CD4-positive, alpha-beta T cell (primary cell): ENCODE results near the gene TRHDE. TPM values are rescaled to one million over a fixed set of nuclear protein-coding genes. Genes with fewer than 3 reads are reported as not detected.

Source experiments
- ATAC-seq: fragments of 200-7000 bp; cut with Tn5 transposase; one replicate; pipeline ENCODE4 v1.10.0; 2022; ENCODE audit warnings: mild to moderate bottlenecking; ENCODE audit not compliant: poor library complexity
- CTCF ChIA-PET: fragments of 350-600 bp; sonication (Branson Sonifier 250); formaldehyde crosslinking; loops from one replicate; lab custom pipeline; 2021; ENCODE audit warnings: antibody characterized with exemption, inconsistent platforms; lab: Charles Lee
- POLR2A ChIA-PET: fragments of 350-600 bp; sonication (Branson Sonifier 250); formaldehyde crosslinking; loops from one replicate; lab custom pipeline; 2021; ENCODE audit warnings: antibody characterized with exemption, inconsistent platforms; lab: Charles Lee
- DNase-seq, 14 experiments: peaks; one replicate each; pipeline ENCODE4 v3.0.0-alpha.2; 2013 to 2020; ENCODE audit warnings: mixed read lengths in 2 of 14
- H3K27ac ChIP-seq, 2 donors: one replicate each; pipeline versions ENCODE4 v1.5.1 to v1.7.0; 2013; ENCODE audit warnings: low read length in 2 of 2, low read depth in 1 of 2, mild to moderate bottlenecking in 1 of 2
- H3K27me3 ChIP-seq, 2 experiments: 1 replicate in 1 of 2; 2 replicates in 1 of 2; pipeline versions ENCODE4 v1.6.1 to v1.7.0; 2013; ENCODE audit warnings: low read length in 2 of 2, control low read depth in 1 of 2, mild to moderate bottlenecking in 1 of 2, moderate library complexity in 1 of 2; ENCODE audit not compliant: insufficient read depth in 2 of 2, control insufficient read depth in 1 of 2
- H3K36me3 ChIP-seq: one replicate; pipeline ENCODE4 v1.6.1; 2013; ENCODE audit warnings: low read length, control low read depth; ENCODE audit not compliant: insufficient read depth
- H3K4me1 ChIP-seq: one replicate; pipeline ENCODE4 v1.6.1; 2013; ENCODE audit warnings: low read length, control low read depth; ENCODE audit not compliant: insufficient read depth
- H3K4me3 ChIP-seq: one replicate; pipeline ENCODE4 v1.5.1; 2013; ENCODE audit warnings: mild to moderate bottlenecking, low read length, moderate library complexity
- H3K9me3 ChIP-seq, 2 experiments: 1 replicate in 1 of 2; 2 replicates in 1 of 2; pipeline versions ENCODE4 v1.6.1 to v1.7.0; 2013; ENCODE audit warnings: low read length in 2 of 2, mild to moderate bottlenecking in 2 of 2, control low read depth in 1 of 2, moderate library complexity in 1 of 2; ENCODE audit not compliant: control insufficient read depth in 1 of 2, insufficient read depth in 1 of 2
- H3K27ac Mint-ChIP-seq: one replicate; pipeline ENCODE4 v1.8.0; 2020; ENCODE audit warnings: mixed read lengths
- H3K27me3 Mint-ChIP-seq: one replicate; pipeline ENCODE4 v1.8.0; 2021; ENCODE audit warnings: mixed read lengths
- H3K36me3 Mint-ChIP-seq: one replicate; pipeline ENCODE4 v1.8.0; 2021; ENCODE audit warnings: low read depth, mixed read lengths
- H3K4me1 Mint-ChIP-seq: one replicate; pipeline ENCODE4 v1.8.0; 2021; ENCODE audit warnings: low read depth, mixed read lengths
- H3K4me3 Mint-ChIP-seq: one replicate; pipeline ENCODE4 v1.8.0; 2020; ENCODE audit warnings: mild to moderate bottlenecking, mixed read lengths
- H3K9me3 Mint-ChIP-seq: one replicate; pipeline ENCODE4 v1.8.0; 2020; ENCODE audit warnings: mixed read lengths
- intact Hi-C, 2 experiments: fragments of 100-400 bp; cut with DNase I in 1 of 2; cut with micrococcal nuclease in 1 of 2; formaldehyde crosslinking; loops; one replicate each; pipeline versions ENCODE4 v1.15.1 to v1.9.0; 2023 to 2025; cut with DNase I, micrococcal nuclease
- polyA plus RNA-seq, 2 donors: library from polyadenylated mRNA; unstranded; fragments of 120-200 nt; gene quantifications; one replicate each; pipeline ENCODE4 v1.2.1, GENCODE V29; 2013
- total RNA-seq, 174 experiments: library from RNA in 2 of 174; stranded (reverse) in 2 of 174; gene quantifications; one replicate each; pipeline ENCODE4 v1.2.3 and lab custom pipeline; 2021 to 2026
- TF ChIP-seq, protein P1 (sequence below): fragments of 200-600 bp; IDR thresholded peaks from one replicate; pipeline ENCODE4 v1.8.0; 2022; ENCODE audit warnings: antibody characterized with exemption, mild to moderate bottlenecking

The TRHDE gene, protein sequence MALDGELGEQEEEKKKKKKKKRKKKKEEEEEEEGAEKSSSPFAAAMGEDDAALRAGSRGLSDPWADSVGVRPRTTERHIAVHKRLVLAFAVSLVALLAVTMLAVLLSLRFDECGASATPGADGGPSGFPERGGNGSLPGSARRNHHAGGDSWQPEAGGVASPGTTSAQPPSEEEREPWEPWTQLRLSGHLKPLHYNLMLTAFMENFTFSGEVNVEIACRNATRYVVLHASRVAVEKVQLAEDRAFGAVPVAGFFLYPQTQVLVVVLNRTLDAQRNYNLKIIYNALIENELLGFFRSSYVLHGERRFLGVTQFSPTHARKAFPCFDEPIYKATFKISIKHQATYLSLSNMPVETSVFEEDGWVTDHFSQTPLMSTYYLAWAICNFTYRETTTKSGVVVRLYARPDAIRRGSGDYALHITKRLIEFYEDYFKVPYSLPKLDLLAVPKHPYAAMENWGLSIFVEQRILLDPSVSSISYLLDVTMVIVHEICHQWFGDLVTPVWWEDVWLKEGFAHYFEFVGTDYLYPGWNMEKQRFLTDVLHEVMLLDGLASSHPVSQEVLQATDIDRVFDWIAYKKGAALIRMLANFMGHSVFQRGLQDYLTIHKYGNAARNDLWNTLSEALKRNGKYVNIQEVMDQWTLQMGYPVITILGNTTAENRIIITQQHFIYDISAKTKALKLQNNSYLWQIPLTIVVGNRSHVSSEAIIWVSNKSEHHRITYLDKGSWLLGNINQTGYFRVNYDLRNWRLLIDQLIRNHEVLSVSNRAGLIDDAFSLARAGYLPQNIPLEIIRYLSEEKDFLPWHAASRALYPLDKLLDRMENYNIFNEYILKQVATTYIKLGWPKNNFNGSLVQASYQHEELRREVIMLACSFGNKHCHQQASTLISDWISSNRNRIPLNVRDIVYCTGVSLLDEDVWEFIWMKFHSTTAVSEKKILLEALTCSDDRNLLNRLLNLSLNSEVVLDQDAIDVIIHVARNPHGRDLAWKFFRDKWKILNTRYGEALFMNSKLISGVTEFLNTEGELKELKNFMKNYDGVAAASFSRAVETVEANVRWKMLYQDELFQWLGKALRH
- total RNA-seq (not detected), total RNA-seq (lab: John Stamatoyannopoulos, UW) (0 to 0.20 (median 0) reads per million in 172 experiments)
- not detected for polyA plus RNA-seq (2013, experiment 1 of 2)
- 0.01 TPM for polyA plus RNA-seq (2013, experiment 2 of 2)

DNA sequence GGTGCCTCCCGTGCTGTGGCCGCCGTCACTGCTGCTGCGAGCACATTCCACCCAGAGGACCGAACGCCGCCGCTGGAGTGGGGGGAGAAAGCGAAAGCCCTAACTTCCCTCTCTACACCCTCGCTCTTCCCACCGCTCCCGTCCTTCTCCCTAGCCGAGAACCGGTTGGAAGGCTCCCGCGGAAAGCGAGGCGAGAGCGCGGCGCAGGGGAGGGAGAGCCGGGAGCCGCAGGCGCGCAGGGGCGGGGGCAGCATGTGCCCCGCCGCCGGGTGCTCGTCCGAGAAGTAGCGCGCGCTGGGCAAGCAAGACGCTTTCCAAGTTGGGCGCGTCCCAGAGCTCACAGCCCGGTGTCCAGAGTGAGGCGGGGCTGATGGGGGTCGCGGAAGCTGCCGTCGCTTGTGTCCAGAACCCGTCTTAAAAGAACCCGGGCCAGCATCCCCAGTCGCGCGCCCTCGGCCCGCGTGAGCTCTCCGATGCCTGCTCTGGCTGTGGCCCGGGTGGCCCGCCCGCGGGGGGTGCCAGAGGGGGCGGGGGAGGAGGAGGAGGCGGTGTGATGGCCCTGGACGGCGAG lies at the start of gene TRHDE:
Gene TRHDE (plus strand): TSS at position 280 of the 571 bp plus-strand sequence. CDS start 274 bp downstream, at position 554.
- ChIA-PET POLR2A (no interaction called here), CTCF (no interaction called here)
- H3K9me3 Mint-ChIP-seq, result no peaks in the 10 kb centered on the region
- H3K4me3 Mint-ChIP-seq, result no peak within 1 kb of the TSS
- intact Hi-C loops, result no loop called here
- Histone ChIP-seq H3K36me3 (no peaks in the 10 kb centered on the region), H3K4me3 (no peak within 1 kb of the TSS), H3K27me3 (peaks cover 25 to 52% of the 10 kb centered on the region in 2 experiments), H3K4me1 (no peaks in the 10 kb centered on the region), H3K27ac (no peak within 1 kb of the TSS), H3K9me3 (peaks cover 0 to 25% of the 10 kb centered on the region in 2 experiments)
- ATAC-seq (no peak), DNase-seq (no peak)
- TF ChIP-seq, protein P1, sequence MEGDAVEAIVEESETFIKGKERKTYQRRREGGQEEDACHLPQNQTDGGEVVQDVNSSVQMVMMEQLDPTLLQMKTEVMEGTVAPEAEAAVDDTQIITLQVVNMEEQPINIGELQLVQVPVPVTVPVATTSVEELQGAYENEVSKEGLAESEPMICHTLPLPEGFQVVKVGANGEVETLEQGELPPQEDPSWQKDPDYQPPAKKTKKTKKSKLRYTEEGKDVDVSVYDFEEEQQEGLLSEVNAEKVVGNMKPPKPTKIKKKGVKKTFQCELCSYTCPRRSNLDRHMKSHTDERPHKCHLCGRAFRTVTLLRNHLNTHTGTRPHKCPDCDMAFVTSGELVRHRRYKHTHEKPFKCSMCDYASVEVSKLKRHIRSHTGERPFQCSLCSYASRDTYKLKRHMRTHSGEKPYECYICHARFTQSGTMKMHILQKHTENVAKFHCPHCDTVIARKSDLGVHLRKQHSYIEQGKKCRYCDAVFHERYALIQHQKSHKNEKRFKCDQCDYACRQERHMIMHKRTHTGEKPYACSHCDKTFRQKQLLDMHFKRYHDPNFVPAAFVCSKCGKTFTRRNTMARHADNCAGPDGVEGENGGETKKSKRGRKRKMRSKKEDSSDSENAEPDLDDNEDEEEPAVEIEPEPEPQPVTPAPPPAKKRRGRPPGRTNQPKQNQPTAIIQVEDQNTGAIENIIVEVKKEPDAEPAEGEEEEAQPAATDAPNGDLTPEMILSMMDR, result no peak
- H3K36me3 Mint-ChIP-seq, result no peaks in the 10 kb centered on the region
- H3K4me1 Mint-ChIP-seq, result no peaks in the 10 kb centered on the region
- H3K27me3 Mint-ChIP-seq, result peaks cover 64% of the 10 kb centered on the region
- H3K27ac Mint-ChIP-seq, result no peak within 1 kb of the TSS

DNA sequence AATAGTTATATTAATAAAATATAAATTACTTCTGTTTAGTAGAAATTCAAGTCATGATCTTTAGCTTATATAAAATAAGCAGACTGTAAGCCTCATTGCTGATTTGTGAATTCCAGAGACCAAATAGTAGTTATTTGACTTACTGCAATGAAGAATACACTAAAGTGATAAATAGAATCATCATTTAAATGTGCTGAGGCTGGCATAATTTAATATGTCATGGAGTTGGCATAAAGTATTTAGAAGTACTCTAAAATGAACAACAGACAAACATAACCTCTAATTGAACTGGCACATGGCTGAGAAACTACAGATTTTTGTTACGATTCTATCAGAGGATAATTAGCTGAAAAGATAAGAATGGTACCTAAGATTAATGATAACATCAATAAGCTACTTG lies 45.7 kb upstream of the TRHDE start:
- no peaks in the 10 kb centered on the region for H3K4me1 ChIP-seq
- Mint-ChIP-seq H3K9me3 (no peaks in the 10 kb centered on the region), H3K27ac (no peak overlapping the region), H3K27me3 (no peaks in the 10 kb centered on the region), H3K4me1 (no peaks in the 10 kb centered on the region), H3K36me3 (no peaks in the 10 kb centered on the region), H3K4me3 (no peak overlapping the region)
- intact Hi-C loops, result no loop called here
- no peaks in the 10 kb centered on the region for H3K36me3 ChIP-seq
- ChIA-PET CTCF (no interaction called here), POLR2A (no interaction called here)
- H3K9me3 ChIP-seq, result no peaks in the 10 kb centered on the region
- ATAC-seq (no peak), DNase-seq (no peak)
- no peak overlapping the region for H3K27ac ChIP-seq
- no peaks in the 10 kb centered on the region for H3K27me3 ChIP-seq
- TF ChIP-seq, protein P1, result no peak
- H3K4me3 ChIP-seq, result no peak overlapping the region

DNA sequence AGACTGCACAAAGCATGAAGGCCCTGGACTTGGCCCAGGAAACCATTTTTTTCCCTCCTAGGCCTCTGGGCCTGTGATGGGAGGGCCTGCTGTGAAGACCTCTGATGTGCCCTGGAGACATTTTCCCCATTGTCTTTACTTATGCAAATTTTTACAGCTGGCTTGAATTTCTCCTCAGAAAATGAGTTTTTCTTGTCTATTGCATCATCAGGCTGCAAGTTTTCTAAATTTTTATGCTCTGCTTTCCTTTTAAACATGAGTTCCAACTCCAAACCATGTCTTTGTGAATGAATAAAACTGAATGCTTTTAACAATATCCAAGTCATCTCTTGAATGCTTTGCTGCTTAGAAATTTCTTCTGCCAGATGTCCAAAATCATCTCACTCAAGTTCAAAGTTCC lies 43.7 kb upstream of the TRHDE start:
- intact Hi-C loops, result no loop called here
- H3K9me3 Mint-ChIP-seq, result no peaks in the 10 kb centered on the region
- TF ChIP-seq, protein P1, result no peak

More for the DNA sequence above, 43.7 kb upstream of the TRHDE start:
- no peaks in the 10 kb centered on the region for H3K27me3 Mint-ChIP-seq
- Histone ChIP-seq H3K4me3 (no peak overlapping the region), H3K27ac (no peak overlapping the region), H3K4me1 (no peaks in the 10 kb centered on the region), H3K27me3 (no peaks in the 10 kb centered on the region), H3K9me3 (no peaks in the 10 kb centered on the region), H3K36me3 (no peaks in the 10 kb centered on the region)
- POLR2A ChIA-PET, result no interaction called here
- DNase-seq (no peak), ATAC-seq (no peak)
- H3K4me3 Mint-ChIP-seq, result no peak overlapping the region
- no peak overlapping the region for H3K27ac Mint-ChIP-seq
- CTCF ChIA-PET, result no interaction called here
- H3K36me3 Mint-ChIP-seq, result no peaks in the 10 kb centered on the region
- no peaks in the 10 kb centered on the region for H3K4me1 Mint-ChIP-seq
